Pancreas (tissue), 10 donors: ENCODE results near the gene CT45A3. TPM values are rescaled to one million over a fixed set of nuclear protein-coding genes. Genes with fewer than 3 reads are reported as not detected.
"Not testable (repeated sequence)": the region's sequence is repeated elsewhere in the genome, so short reads cannot be mapped to it uniquely, and the experiment has no call there.

ENCODE experiments used
- ATAC-seq, 4 donors: fragments of 200-7000 bp; cut with Tn5 transposase; one replicate each; pipeline versions ENCODE4 v1.8.0 to v1.9.1; 2020; ENCODE audit warnings: mild to moderate bottlenecking in 4 of 4, moderate library complexity in 4 of 4
- DNase-seq, 6 donors: peaks; one replicate each; pipeline ENCODE4 v3.0.0-alpha.2; 2020
- FAIRE-seq: peaks from 2 replicates; lab custom pipeline; 2012; peaks lifted over from hg19 to GRCh38; lab: Jason Lieb, UNC
- H3K27ac ChIP-seq, 4 donors: fragments of 200-600 bp; sonication (generic); 1 replicate in 3 of 4; 2 replicates in 1 of 4; pipeline versions ENCODE4 v1.5.0 to v1.8.0; 2020
- H3K27me3 ChIP-seq, 4 donors: fragments of 200-600 bp; one replicate each; pipeline ENCODE4 v1.8.0; 2021
- H3K36me3 ChIP-seq, 3 donors: fragments of 200-600 bp; sonication (generic) in 1 of 3; one replicate each; pipeline versions ENCODE4 v1.5.0 to v1.8.0; 2020 to 2021
- H3K4me1 ChIP-seq, 3 donors: fragments of 200-600 bp; one replicate each; pipeline ENCODE4 v1.8.0; 2021
- H3K4me3 ChIP-seq, 4 donors: fragments of 200-600 bp; sonication (generic) in 2 of 4; one replicate each; pipeline versions ENCODE4 v1.5.0 to v1.8.0; 2020 to 2021
- H3K9me3 ChIP-seq, 4 donors: fragments of 200-600 bp; one replicate each; pipeline ENCODE4 v1.8.0; 2021
- CTCF ChIP-seq, 4 donors: fragments of 200-600 bp; sonication (generic) in 3 of 4; IDR thresholded peaks; one replicate each; pipeline versions ENCODE4 v1.5.0 to v1.8.0; 2021; ENCODE audit warnings: antibody characterized with exemption in 4 of 4
- WGBS, 2 donors: extraction: QIAGEN DNeasy Blood & Tissue Kit; methylation state at CpG; one replicate each; pipeline ENCODE4 v1.1.7; 2013; 5-methylcytosine and 5-hydroxymethylcytosine counted together
- intact Hi-C, 3 donors: fragments of 100-400 bp; cut with DNase I; formaldehyde crosslinking; loops; one replicate each; pipeline versions ENCODE4 v1.11.1 to v1.14.2; 2022
- polyA plus RNA-seq, 2 donors: library from polyadenylated mRNA; stranded (reverse); fragments of 200-250 nt; gene quantifications; one replicate each; pipeline ENCODE4 v1.2.3, GENCODE V29; 2013
- total RNA-seq, 6 donors: library from RNA; stranded (reverse); fragmentation: NEBNext Ultra II Directional in 4 of 6; extraction: Animal tissue kit (Norgen Biotek cat#: 25700) in 4 of 6; gene quantifications; one replicate each; pipeline versions ENCODE4 v1.2.1 to v1.2.4, GENCODE V29; 2021 to 2023
- donor health status: healthy with polysubstance abuse.
- donor health status: DM: no; HTN: no; CAD: no; lungs with moderate emphysema.
- donor health status: DM: no; HTN: no; CAD: no.
- donor health status: control.
- donor health status: control.
- donor health status: Bipolar disorder and iron deficiency.
- donor health status: DM: yes; HTN: yes; CAD: no.
- donor health status: DM: no; HTN: no; CAD: no.
- donor health status: DM: no; HTN: no; CAD: no.
- donor health status: DM: yes; HTN: yes; CAD: no.

Gene CT45A3
- total RNA-seq, result not detected
- polyA plus RNA-seq, result not detected

GRCh38 chrX:135768091-135768490, at the start of gene CT45A3:
Gene CT45A3, minus strand, starts transcription at chrX:135768191. Its CDS starts 3,747 bp downstream, at chrX:135764444.
- DNase-seq, ATAC-seq, H3K4me1 ChIP-seq, H3K4me3 ChIP-seq, H3K9me3 ChIP-seq, H3K36me3 ChIP-seq, FAIRE-seq, H3K27me3 ChIP-seq, intact Hi-C loops, H3K27ac ChIP-seq: not testable (repeated sequence)
- no CpG with 5 or more reads among the region's 17 CpGs for WGBS, 2 donors

- H3K9me3 ChIP-seq, FAIRE-seq, intact Hi-C loops, H3K4me1 ChIP-seq, DNase-seq, H3K4me3 ChIP-seq, H3K36me3 ChIP-seq, H3K27ac ChIP-seq, ATAC-seq, H3K27me3 ChIP-seq: not testable (repeated sequence)
- WGBS, 2 donors, result no CpG with 5 or more reads among the region's 16 CpGs
These were observed 34.7 kb upstream of the CT45A3 start, which contains the start of gene CT45A6 for GRCh38 chrX:135802687-135803086. Gene CT45A6, minus strand, starts transcription at chrX:135802787. Its CDS starts 3,794 bp downstream, at chrX:135798993.

- H3K4me3 ChIP-seq, ATAC-seq, H3K27me3 ChIP-seq, H3K36me3 ChIP-seq, H3K9me3 ChIP-seq, H3K27ac ChIP-seq, FAIRE-seq, H3K4me1 ChIP-seq, intact Hi-C loops, DNase-seq: not testable (repeated sequence)
- no CpG with 5 or more reads among the region's 16 CpGs for WGBS, 2 donors
These were observed 17.4 kb upstream of the CT45A3 start, which contains the start of gene CT45A5 for GRCh38 chrX:135785403-135785802. Gene CT45A5, minus strand, starts transcription at chrX:135785503. Its CDS starts 3,774 bp downstream, at chrX:135781729.

GRCh38 chrX:135744739-135745138, 23.3 kb downstream of the CT45A3 start:
- 80 to 92% methylated on average over 3 to 4 of the region's 4 CpGs for WGBS, 2 donors
- not testable (repeated sequence) for FAIRE-seq, DNase-seq

GRCh38 chrX:135741192-135741715, 26.7 kb downstream of the CT45A3 start:
- no peak for DNase-seq
- H3K4me3 ChIP-seq, result no peak overlapping the region
- H3K27ac ChIP-seq, result no peak overlapping the region
- no peak for ATAC-seq
- WGBS, 2 donors, result 66 to 73% methylated on average over 23 of the region's 23 CpGs
- no peaks in the 10 kb centered on the region for H3K4me1 ChIP-seq
- H3K9me3 ChIP-seq, result no peaks in the 10 kb centered on the region
- TF ChIP-seq CTCF (IDR thresholded peaks at IDR 0.05), result no peak
- intact Hi-C loops, result no loop called here
- FAIRE-seq, result no peak
- H3K36me3 ChIP-seq, result no peaks in the 10 kb centered on the region
- H3K27me3 ChIP-seq, result peaks cover 0 to 5% (median 0%) of the 10 kb centered on the region in 4 donors

More at GRCh38 chrX:135744739-135745138, 23.3 kb downstream of the CT45A3 start:
- H3K27ac ChIP-seq, H3K27me3 ChIP-seq, intact Hi-C loops, H3K4me3 ChIP-seq, H3K9me3 ChIP-seq, H3K4me1 ChIP-seq, H3K36me3 ChIP-seq, ATAC-seq: not testable (repeated sequence)

- H3K4me3 ChIP-seq, result no peak overlapping the region
- 53 to 55% methylated on average over 18 of the region's 18 CpGs for whole genome bisulfite sequencing, 2 donors
- no peaks in the 10 kb centered on the region for H3K4me1 ChIP-seq
- H3K27ac ChIP-seq, result no peak overlapping the region
- DNase-seq (peak in 3 of 6 donors; percentile 1 to 56 (median 44)), FAIRE-seq (no peak), ATAC-seq (peak in 2 of 4 donors; percentile 57 to 66)
- no peaks in the 10 kb centered on the region for H3K9me3 ChIP-seq
- peak in 1 of 4 donors; percentile 22 for TF ChIP-seq CTCF (IDR thresholded peaks at IDR 0.05)
- H3K27me3 ChIP-seq, result peaks cover 0 to 5% (median 0%) of the 10 kb centered on the region in 4 donors
- H3K36me3 ChIP-seq, result no peaks in the 10 kb centered on the region
- intact Hi-C loops, result no loop called here
These were observed 27.3 kb downstream of the CT45A3 start for GRCh38 chrX:135740681-135741149.
